PC-3 (cell line): Measurements from ENCODE around the gene LCTL. TPM values are rescaled to one million over a fixed set of nuclear protein-coding genes. Genes with fewer than 3 reads are reported as not detected.

Experiments used
- ATAC-seq: fragments of 200-7000 bp; cut with Tn5 transposase; 2 replicates; pipeline ENCODE4 v1.9.1; 2020; ENCODE audit warnings: mild to moderate bottlenecking, moderate library complexity
- BruUV-seq: library from RNA; stranded (reverse); fragments of 400-500 nt; replicated peaks from 2 replicates; lab custom pipeline; 2021; lab: Mats Ljungman, UMichigan
- CTCF ChIA-PET: fragments of 300-600 bp; sonication (Branson Sonifier 250); formaldehyde crosslinking; loops from one replicate; lab custom pipeline; 2022; ENCODE audit warnings: antibody characterized with exemption; lab: Charles Lee
- POLR2A ChIA-PET: fragments of 300-600 bp; sonication (Branson Sonifier 250); formaldehyde crosslinking; loops from one replicate; lab custom pipeline; 2022; ENCODE audit warnings: antibody characterized with exemption; ENCODE audit not compliant: unreplicated experiment; lab: Charles Lee
- DNase-seq: peaks from one replicate; pipeline ENCODE4 v3.0.0-alpha.2; 2015
- H2AFZ ChIP-seq: fragments of 300-600 bp; sonication (generic); 2 replicates; pipeline ENCODE4 v1.6.0; 2016; ENCODE audit warnings: antibody characterized with exemption, low read length
- H3F3A ChIP-seq: fragments of 300-600 bp; sonication (generic); one replicate; pipeline ENCODE4 v1.6.0; 2017; ENCODE audit warnings: antibody characterized with exemption, low read length, control low read depth, mild to moderate bottlenecking; ENCODE audit not compliant: unreplicated experiment
- H3K27ac ChIP-seq: fragments of 300-600 bp; sonication (generic); 2 replicates; pipeline ENCODE4 v1.5.1; 2016; ENCODE audit warnings: mild to moderate bottlenecking, low read length
- H3K27me3 ChIP-seq: fragments of 300-600 bp; sonication (generic); 2 replicates; pipeline ENCODE4 v1.6.1; 2016; ENCODE audit warnings: low read length, mixed read lengths
- H3K36me3 ChIP-seq: fragments of 300-600 bp; sonication (generic); 2 replicates; pipeline ENCODE4 v1.6.1; 2016; ENCODE audit warnings: low read depth, mixed run types, low read length, mixed read lengths
- H3K4me1 ChIP-seq: fragments of 300-600 bp; sonication (generic); 2 replicates; pipeline ENCODE4 v1.5.1; 2016; ENCODE audit warnings: low read length; ENCODE audit not compliant: insufficient read depth
- H3K4me2 ChIP-seq: fragments of 300-600 bp; sonication (generic); 2 replicates; pipeline ENCODE4 v1.6.0; 2016; ENCODE audit warnings: low read length
- H3K4me3 ChIP-seq: fragments of 300-600 bp; sonication (generic); 2 replicates; pipeline ENCODE4 v1.5.1; 2016; ENCODE audit warnings: mild to moderate bottlenecking, low read length, mixed read lengths
- H3K79me2 ChIP-seq: fragments of 300-600 bp; sonication (generic); 2 replicates; pipeline ENCODE4 v1.6.1; 2017; ENCODE audit warnings: low read length, mixed read lengths
- H3K9ac ChIP-seq: fragments of 300-600 bp; sonication (generic); 2 replicates; pipeline ENCODE4 v1.6.0; 2016; ENCODE audit warnings: mild to moderate bottlenecking, low read length
- H3K9me2 ChIP-seq: fragments of 300-600 bp; sonication (generic); replicated peaks from 2 replicates; pipeline ENCODE4 v1.6.1; 2016; ENCODE audit warnings: mixed run types, low read length, mixed read lengths
- H3K9me3 ChIP-seq: fragments of 300-600 bp; sonication (generic); 2 replicates; pipeline ENCODE4 v1.6.1; 2016; ENCODE audit warnings: low read length, mixed read lengths
- H4K20me1 ChIP-seq: fragments of 300-600 bp; sonication (generic); 2 replicates; pipeline ENCODE4 v1.6.1; 2016; ENCODE audit warnings: low read length, mixed read lengths
- CTCF ChIP-seq: fragments of 300-600 bp; sonication (generic); conservative IDR thresholded peaks from 2 replicates; pipeline ENCODE4 v1.5.1; 2017; ENCODE audit warnings: antibody characterized with exemption, low read depth, mild to moderate bottlenecking, low read length
- EZH2 ChIP-seq: fragments of 300-600 bp; sonication (generic); IDR thresholded peaks from one replicate; pipeline ENCODE4 v1.6.1; 2017; ENCODE audit warnings: antibody characterized with exemption, mild to moderate bottlenecking, low read length; ENCODE audit not compliant: unreplicated experiment
- EZH2phosphoT487 ChIP-seq: fragments of 300-600 bp; sonication (generic); IDR thresholded peaks from 2 replicates; pipeline ENCODE4 v1.6.1; 2018; ENCODE audit warnings: mild to moderate bottlenecking, antibody characterized with exemption, low read length, borderline replicate concordance
- intact Hi-C: fragments of 100-400 bp; cut with micrococcal nuclease; formaldehyde crosslinking; loops from 2 replicates; pipeline ENCODE4 v1.9.0; 2023
- total RNA-seq: library from RNA; depleted of rRNA; stranded (reverse); fragments of >200 nt; gene quantifications from 2 replicates; pipeline ENCODE4 v1.2.3, GENCODE V29; 2014

Gene LCTL
- total RNA-seq, 1 experiment from 2014 or later = not detected

DNA sequence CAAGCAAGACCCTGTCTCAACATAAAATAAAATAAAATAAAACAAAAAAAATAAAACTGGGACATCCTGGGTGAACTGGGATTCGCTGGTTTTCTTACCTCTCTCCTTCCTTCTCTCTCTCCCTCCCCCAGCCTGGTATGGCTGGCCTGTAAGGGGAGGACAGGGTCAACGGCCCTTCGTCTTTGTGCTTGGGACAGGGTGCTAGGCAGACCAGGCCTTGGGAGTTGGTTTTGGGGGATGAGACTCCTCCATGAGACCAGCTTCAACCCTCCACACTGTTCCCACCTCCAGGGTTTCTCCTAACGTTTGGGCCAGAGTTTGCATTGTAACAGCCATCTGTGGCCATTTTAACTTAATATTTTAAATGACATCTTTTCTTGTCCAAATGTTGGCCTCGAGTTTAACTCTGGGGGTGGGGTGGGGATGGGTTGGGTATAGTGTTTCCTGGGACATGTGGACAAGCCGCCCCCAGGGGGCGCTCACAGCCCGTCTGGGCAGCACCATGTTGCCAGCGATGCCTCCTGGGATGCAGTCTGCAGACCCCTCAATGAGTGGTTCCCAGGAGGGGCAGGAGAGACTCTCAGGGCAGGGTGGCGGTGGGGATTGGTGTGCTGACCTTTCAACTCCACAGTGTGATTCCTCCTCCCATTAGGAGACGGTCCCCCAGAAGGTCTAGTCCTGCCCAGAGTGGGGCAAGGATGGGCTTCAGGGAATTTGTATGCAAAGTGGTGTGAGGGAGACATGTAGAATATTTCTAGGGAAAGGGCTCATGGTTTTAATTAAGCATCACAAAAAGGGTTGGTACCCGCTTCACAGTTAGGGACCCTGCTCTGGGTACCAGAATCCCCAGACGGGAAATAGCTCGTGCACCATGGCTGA is 37.7 kb upstream of the LCTL start:
- Histone ChIP-seq H3K79me2 (no peaks in the 10 kb centered on the region), H3K4me1 (no peaks in the 10 kb centered on the region), H4K20me1 (no peaks in the 10 kb centered on the region), H3K9me3 (no peaks in the 10 kb centered on the region), H3K4me3 (no peak overlapping the region), H3K36me3 (no peaks in the 10 kb centered on the region), H3K4me2 (no peak overlapping the region), H3K9me2 (no peaks in the 10 kb centered on the region), H3K27ac (no peak overlapping the region), H3F3A (no peaks in the 10 kb centered on the region), H3K9ac (no peak overlapping the region), H2AFZ (peak overlapping the region; percentile 59; the same call in 1 of the 2 replicates), H3K27me3 (no peaks in the 10 kb centered on the region)
- TF ChIP-seq CTCF (peak; percentile 74), EZH2phosphoT487 (no peak)
- peak; percentile 80 for ATAC-seq
- no TSS peak for BruUV-seq
- DNase-seq = peak; percentile 63
- ChIA-PET CTCF (no interaction called here), POLR2A (no interaction called here)
- intact Hi-C loops = loop anchor here (1.0 kb wide), 1 partner anchor 248 kb away; no protein-coding TSS in a partner anchor

GRCh38 chr15:66601521-66601920 is 35.7 kb upstream of the LCTL start:
- ChIA-PET POLR2A (no interaction called here), CTCF (no interaction called here)
- Histone ChIP-seq H2AFZ (no peak overlapping the region), H3K9me3 (no peaks in the 10 kb centered on the region), H3K27ac (no peak overlapping the region), H3K36me3 (no peaks in the 10 kb centered on the region), H4K20me1 (no peaks in the 10 kb centered on the region), H3K4me1 (no peaks in the 10 kb centered on the region), H3K9ac (no peak overlapping the region), H3K9me2 (no peaks in the 10 kb centered on the region), H3K4me2 (no peak overlapping the region), H3K27me3 (no peaks in the 10 kb centered on the region), H3K4me3 (no peak overlapping the region), H3K79me2 (no peaks in the 10 kb centered on the region), H3F3A (no peaks in the 10 kb centered on the region)
- ATAC-seq (no peak), DNase-seq (no peak)
- no TSS peak for BruUV-seq
- no peak for TF ChIP-seq CTCF
- no peak for TF ChIP-seq EZH2
- no peak for TF ChIP-seq EZH2phosphoT487
- intact Hi-C loops = no loop called here

- intact Hi-C loops = no loop called here
- no peak for ATAC-seq
- BruUV-seq = no TSS peak
These were observed 34.4 kb upstream of the LCTL start for GRCh38 chr15:66600240-66600627.

More at GRCh38 chr15:66600240-66600627, 34.4 kb upstream of the LCTL start:
- ChIA-PET POLR2A (no interaction called here), CTCF (no interaction called here)
- Histone ChIP-seq H3K9me2 (no peaks in the 10 kb centered on the region), H3K4me3 (no peak overlapping the region), H3K36me3 (no peaks in the 10 kb centered on the region), H3K4me2 (no peak overlapping the region), H3K4me1 (peaks cover 8% of the 10 kb centered on the region), H3K27ac (no peak overlapping the region), H4K20me1 (no peaks in the 10 kb centered on the region), H3K79me2 (no peaks in the 10 kb centered on the region), H3K9ac (no peak overlapping the region), H2AFZ (no peak overlapping the region), H3K9me3 (no peaks in the 10 kb centered on the region), H3F3A (no peaks in the 10 kb centered on the region), H3K27me3 (no peaks in the 10 kb centered on the region)
- TF ChIP-seq CTCF (no peak), EZH2phosphoT487 (no peak), EZH2 (no peak)
- DNase-seq = no peak
